ENCODE data around the gene MEOX2. TPM values are rescaled to one million over a fixed set of nuclear protein-coding genes. Genes with fewer than 3 reads are reported as not detected.

The MEOX2 gene
- total and polyA plus RNA-seq, 2 of the 8 experiments (the other 6 are each of a cell fraction or from before 2014, with no cell fraction given), result 0.05 to 0.19 TPM

GRCh38 chr7:15720849-15721471, 34.5 kb upstream of the MEOX2 start:
- no peaks in the 10 kb centered on the region for H3K79me2 ChIP-seq (ENCODE audit: control insufficient read depth in 1 of 2, insufficient read depth in 2 of 2, low read length in 2 of 2)
- H3K36me3 ChIP-seq (ENCODE audit: control insufficient read depth in 2 of 4, insufficient read depth in 4 of 4, low read length in 3 of 4), result no peaks in the 10 kb centered on the region
- H3K56ac ChIP-seq (replicated peaks; ENCODE audit: insufficient read length, low read depth, low read length), result no peak overlapping the region
- H3K27me3 ChIP-seq (replicated peaks in 1 of 4; ENCODE audit: control insufficient read depth in 3 of 4, extremely low read depth in 1 of 4, insufficient read depth in 3 of 4, low read length in 3 of 4), result no peaks in the 10 kb centered on the region
- no peak overlapping the region for H3K4ac ChIP-seq (replicated peaks; ENCODE audit: insufficient read length, low read depth, low read length)
- H4K8ac ChIP-seq (ENCODE audit: extremely low read depth, insufficient read depth, low read length), result no peak overlapping the region
- WGBS, 2 experiments (ENCODE audit: extremely low coverage in 1 of 2, insufficient coverage in 1 of 2, insufficient read length in 1 of 2, insufficient replicate concordance in 2 of 2, low coverage in 1 of 2, low lambda C conversion rate in 2 of 2, missing lambda C conversion rate in 1 of 2), result 14% methylated on average over 5 of the region's 5 CpGs; no CpG with 5 or more reads in 1 of the 2 experiments
- FAIRE-seq, result no peak
- ChIA-PET POLR2A (ENCODE audit: partially characterized antibody) (interaction anchor here (1.1 kb wide), 1 partner anchor 19 kb away, joined by 3 read pairs; no protein-coding TSS in a partner anchor), CTCF (ENCODE audit: partially characterized antibody) (interaction anchor here (0.6 to 2.7 kb wide), 43 partner anchors 9 to 1234 kb away, joined by 3 to 18 read pairs (median 5); partner anchors contain the start of gene MEOX2)
- H4K91ac ChIP-seq (replicated peaks; ENCODE audit: insufficient read length, low read length), result no peak overlapping the region
- H3K23ac ChIP-seq (ENCODE audit: insufficient read length), result no peak overlapping the region
- H3K23me2 ChIP-seq (ENCODE audit: low read depth, low read length), result no peaks in the 10 kb centered on the region
- H3K18ac ChIP-seq (ENCODE audit: extremely low read depth, low read length), result no peak overlapping the region
- no peaks in the 10 kb centered on the region for H3K79me1 ChIP-seq (ENCODE audit: low read depth, low read length)
- H3K9me3 ChIP-seq (ENCODE audit: insufficient read depth in 2 of 2, low read depth in 1 of 2, low read length in 1 of 2), result no peaks in the 10 kb centered on the region
- no peak overlapping the region for H2BK5ac ChIP-seq (ENCODE audit: low read depth, low read length)
- no peak for TF ChIP-seq PHF8 (conservative IDR thresholded peaks at IDR 0.05; ENCODE audit: low read depth, low read length)
- TF ChIP-seq CTCF (IDR thresholded peaks at IDR 0.05; ENCODE audit: control extremely low read depth in 1 of 3, insufficient read depth in 1 of 3, low read depth in 1 of 3, low read length in 3 of 3), result peak in 2 of 3 experiments; percentile 41 to 57; a peak in 2 of 4 replicates
- TF ChIP-seq SP2 (IDR thresholded peaks at IDR 0.05; ENCODE audit: low read length), result no peak
- no peak for TF ChIP-seq KDM1A (IDR thresholded peaks at IDR 0.05; ENCODE audit: borderline replicate concordance, low read length)
- peak; percentile 66 to 69 for TF ChIP-seq RAD21 (IDR thresholded peaks at IDR 0.05 in 1 of 2, conservative IDR thresholded peaks at IDR 0.05 in 1 of 2; ENCODE audit: low read depth in 2 of 2, low read length in 2 of 2)
- no peak overlapping the region for H2AK5ac ChIP-seq (ENCODE audit: low read depth, low read length)
- H3K4me2 ChIP-seq (ENCODE audit: insufficient read depth in 1 of 2, low read depth in 2 of 2, low read length in 2 of 2), result no peak overlapping the region
- H2BK20ac ChIP-seq (ENCODE audit: low read length), result no peak overlapping the region
- H2AFZ ChIP-seq (ENCODE audit: low read length), result no peak overlapping the region
- H3K14ac ChIP-seq (ENCODE audit: insufficient read length), result no peak overlapping the region
- H2BK15ac ChIP-seq (ENCODE audit: low read length), result no peak overlapping the region
- H3K4me3 ChIP-seq (ENCODE audit: extremely low read depth in 1 of 4, insufficient read depth in 2 of 4, low read depth in 3 of 4, low read length in 4 of 4), result no peak overlapping the region
- no peak overlapping the region for H3K27ac ChIP-seq (ENCODE audit: low read depth, low read length)
- no peak overlapping the region for H4K5ac ChIP-seq (ENCODE audit: insufficient read length, low read depth, low read length)
- no peaks in the 10 kb centered on the region for H4K20me1 ChIP-seq (replicated peaks in 1 of 2; ENCODE audit: control insufficient read depth in 1 of 2, insufficient read depth in 2 of 2, low read length in 2 of 2)
- peak in 1 of 2 experiments; percentile 50 for DNase-seq (ENCODE audit: low read depth in 1 of 2, low spot score in 2 of 2)
- H3K4me1 ChIP-seq (replicated peaks in 1 of 4; ENCODE audit: control insufficient read depth in 3 of 4, insufficient read depth in 4 of 4, low read length in 3 of 4), result peaks cover 0 to 5% (median 0%) of the 10 kb centered on the region in 4 experiments; a peak in 1 of 7 replicates
- H2BK120ac ChIP-seq (replicated peaks; ENCODE audit: low read depth, low read length), result no peak overlapping the region
- no peak overlapping the region for H2BK12ac ChIP-seq (ENCODE audit: low read depth, low read length)
- no peak overlapping the region for H3K9ac ChIP-seq (replicated peaks in 1 of 4; ENCODE audit: extremely low read depth in 1 of 4, low read depth in 3 of 4, low read length in 3 of 4)

Measured in H1 (cell line).